Adrenal gland (tissue), 5 donors: ENCODE results near the gene DIAPH2.

Experiments used
- CTCF ChIP-seq, 6 experiments: fragments of 450-650 bp in 4 of 6; fragments of 200-600 bp in 2 of 6; sonication (generic) in 1 of 6; IDR thresholded peaks; 1 replicate in 5 of 6; 2 replicates in 1 of 6; pipeline versions ENCODE4 v1.5.1 to v1.8.0; 2016 to 2021; ENCODE audit warnings: antibody characterized with exemption in 6 of 6, mild to moderate bottlenecking in 2 of 6, moderate library complexity in 1 of 6
- POLR2A ChIP-seq, 2 donors: fragments of 450-650 bp; IDR thresholded peaks; one replicate each; pipeline ENCODE4 v1.6.1; 2017; ENCODE audit warnings: antibody characterized with exemption in 2 of 2, mild to moderate bottlenecking in 2 of 2, moderate library complexity in 1 of 2
- donor health status: DM: no; HTN: no; CAD: no.

- TF ChIP-seq CTCF (IDR thresholded peaks at IDR 0.05) (no peak), POLR2A (IDR thresholded peaks at IDR 0.05) (no peak)
Measured at GRCh38 chrX:96834137-96834536, 149.5 kb downstream of the DIAPH2 start.
